ENCODE measurements around the gene TUSC2. TPM values are rescaled to one million over a fixed set of nuclear protein-coding genes. Genes with fewer than 3 reads are reported as not detected.

The TUSC2 gene
- polyA plus RNA-seq, 1 of the 3 experiments (the other 2 are of a cell fraction): 58.7 TPM

GRCh38 chr3:50354186-50354764, 26.3 kb upstream of the TUSC2 start:
- TF ChIP-seq MXI1 (IDR thresholded peaks at IDR 0.05; ENCODE audit: low read depth, low read length): no peak
- no peak for TF ChIP-seq FOSL2 (IDR thresholded peaks at IDR 0.05; ENCODE audit: borderline replicate concordance, low read depth)
- TF ChIP-seq IRF3 (IDR thresholded peaks at IDR 0.05; ENCODE audit: low read depth, low read length): no peak
- TF ChIP-seq TEAD4 (IDR thresholded peaks at IDR 0.05; ENCODE audit: borderline replicate concordance, insufficient read depth): no peak
- no peak for TF ChIP-seq MAX (IDR thresholded peaks at IDR 0.05; ENCODE audit: low read depth)
- TF ChIP-seq RAD21 (IDR thresholded peaks at IDR 0.05; ENCODE audit: low read length): no peak
- Histone ChIP-seq H3K9ac (no peak overlapping the region), H3K4me1 (ENCODE audit: control insufficient read depth in 1 of 2, insufficient read depth in 2 of 2, low read depth in 1 of 2, low read length in 1 of 2) (peaks cover 19 to 67% of the 10 kb centered on the region in 2 experiments; a peak in 2 of 4 replicates), H3K27ac (ENCODE audit: low read depth in 2 of 2, low read length in 1 of 2) (no peak overlapping the region; a peak in 1 of 4 replicates), H3K36me3 (replicated peaks in 1 of 2; ENCODE audit: control insufficient read depth in 1 of 2, insufficient read depth in 2 of 2, low read length in 1 of 2) (peaks cover 21 to 45% of the 10 kb centered on the region in 2 experiments), H3K4me2 (no peak overlapping the region), H3K27me3 (ENCODE audit: insufficient read depth) (no peaks in the 10 kb centered on the region), H2AFZ (ENCODE audit: low read depth) (no peak overlapping the region), H4K20me1 (ENCODE audit: insufficient read depth) (peaks cover 60% of the 10 kb centered on the region), H3K9me2 (no peaks in the 10 kb centered on the region), H3K79me2 (ENCODE audit: insufficient read depth) (peaks cover 92% of the 10 kb centered on the region), H3F3A (replicated peaks; ENCODE audit: insufficient read depth) (peaks cover 7% of the 10 kb centered on the region), H3K4me3 (ENCODE audit: low read depth in 2 of 2, low read length in 1 of 2) (no peak overlapping the region), H3K9me3 (no peaks in the 10 kb centered on the region)
- ChIA-PET CTCF (interaction anchor here (0.9 to 6.4 kb wide), 13 partner anchors 14 to 261 kb away, joined by 3 to 57 read pairs (median 7); partner anchors contain the start of gene HYAL1), POLR2A (interaction anchor here (0.6 to 4.6 kb wide), 7 partner anchors 27 to 213 kb away, joined by 3 to 13 read pairs (median 3); partner anchors contain the start of gene C3orf18)
- 75% methylated on average over 4 of the region's 5 CpGs for WGBS (ENCODE audit: low lambda C conversion rate)
- no peak for DNase-seq

GRCh38 chr3:50353245-50354004, 25.4 kb upstream of the TUSC2 start:
- Histone ChIP-seq H3K4me1 (ENCODE audit: control insufficient read depth in 1 of 2, insufficient read depth in 2 of 2, low read depth in 1 of 2, low read length in 1 of 2) (peaks cover 19 to 74% of the 10 kb centered on the region in 2 experiments; a peak in 2 of 4 replicates), H3F3A (replicated peaks; ENCODE audit: insufficient read depth) (peaks cover 7% of the 10 kb centered on the region), H3K27ac (ENCODE audit: low read depth in 2 of 2, low read length in 1 of 2) (peak overlapping the region; percentile 20 to 21; a peak in 1 of 4 replicates), H3K9ac (no peak overlapping the region), H3K9me3 (no peaks in the 10 kb centered on the region), H3K36me3 (replicated peaks in 1 of 2; ENCODE audit: control insufficient read depth in 1 of 2, insufficient read depth in 2 of 2, low read length in 1 of 2) (peaks cover 21 to 52% of the 10 kb centered on the region in 2 experiments), H3K4me3 (ENCODE audit: low read depth in 2 of 2, low read length in 1 of 2) (no peak overlapping the region), H2AFZ (ENCODE audit: low read depth) (no peak overlapping the region), H3K4me2 (no peak overlapping the region), H3K79me2 (ENCODE audit: insufficient read depth) (peaks cover 88% of the 10 kb centered on the region), H3K27me3 (ENCODE audit: insufficient read depth) (no peaks in the 10 kb centered on the region), H4K20me1 (ENCODE audit: insufficient read depth) (peaks cover 57% of the 10 kb centered on the region), H3K9me2 (no peaks in the 10 kb centered on the region)
- ChIA-PET CTCF (interaction anchor here (0.7 to 6.4 kb wide), 18 partner anchors 15 to 262 kb away, joined by 3 to 57 read pairs (median 5); partner anchors contain the start of gene HYAL1), POLR2A (interaction anchor here (0.7 to 4.6 kb wide), 5 partner anchors 9 to 214 kb away, joined by 3 to 13 read pairs (median 6); partner anchors contain the start of gene C3orf18)
- no peak for DNase-seq
- WGBS (ENCODE audit: low lambda C conversion rate): 82% methylated on average over 7 of the region's 12 CpGs
- TF ChIP-seq EZH2phosphoT487 (IDR thresholded peaks at IDR 0.05; ENCODE audit: borderline replicate concordance, low read depth) (no peak), NFIC (IDR thresholded peaks at IDR 0.05; ENCODE audit: borderline replicate concordance) (no peak), GABPA (IDR thresholded peaks at IDR 0.05; ENCODE audit: low read depth) (no peak), MAX (IDR thresholded peaks at IDR 0.05; ENCODE audit: low read depth) (no peak), SMC3 (IDR thresholded peaks at IDR 0.05; ENCODE audit: low read depth, low read length) (no peak), CTCF (IDR thresholded peaks at IDR 0.05) (no peak), MEF2A (IDR thresholded peaks at IDR 0.05; ENCODE audit: borderline replicate concordance, low read depth) (no peak), TCF12 (IDR thresholded peaks at IDR 0.05) (no peak)
